BJ (cell line): Measurements from ENCODE around the gene SLC16A5. TPM values are rescaled to one million over a fixed set of nuclear protein-coding genes. Genes with fewer than 3 reads are reported as not detected.

Experiments
- CTCF ChIA-PET: fragments of 350-600 bp; formaldehyde crosslinking; extraction: SDS; loops from one replicate; lab custom pipeline; 2021; ENCODE audit warnings: antibody characterized with exemption, inconsistent platforms; lab: Yijun Ruan, JAX
- POLR2A ChIA-PET: fragments of 300-600 bp; sonication (Branson Sonifier 250); formaldehyde crosslinking; extraction: SDS; loops from one replicate; lab custom pipeline; 2021; ENCODE audit warnings: antibody characterized with exemption; lab: Charles Lee
- DNase-seq: peaks from one replicate; pipeline ENCODE4 v3.0.0-alpha.2; 2011; ENCODE audit warnings: low read depth
- H3K27me3 ChIP-seq: 2 replicates; pipeline ENCODE4 v1.6.0; 2011; ENCODE audit warnings: low read length; ENCODE audit not compliant: control insufficient read depth, insufficient read depth
- H3K36me3 ChIP-seq: 2 replicates; pipeline ENCODE4 v1.5.1; 2011; ENCODE audit warnings: low read length; ENCODE audit not compliant: control insufficient read depth, insufficient read depth
- H3K4me3 ChIP-seq: 2 replicates; pipeline ENCODE4 v1.5.1; 2011; ENCODE audit warnings: low read depth, mild to moderate bottlenecking, control low read depth, low read length
- polyA plus RNA-seq: library from polyadenylated mRNA; depleted of rRNA; stranded (reverse); fragments of >200 nt; gene quantifications from 2 replicates; pipeline ENCODE4 v1.2.3, GENCODE V29; 2011
- TF ChIP-seq, protein P1 (sequence below): IDR thresholded peaks from 2 replicates; pipeline ENCODE4 v1.5.1; 2011; ENCODE audit warnings: low read depth, mild to moderate bottlenecking, control low read depth, inconsistent platforms, low read length, moderate library complexity; ENCODE audit not compliant: insufficient read depth

Gene SLC16A5
- polyA plus RNA-seq, 1 experiment, result 18.3 TPM

DNA sequence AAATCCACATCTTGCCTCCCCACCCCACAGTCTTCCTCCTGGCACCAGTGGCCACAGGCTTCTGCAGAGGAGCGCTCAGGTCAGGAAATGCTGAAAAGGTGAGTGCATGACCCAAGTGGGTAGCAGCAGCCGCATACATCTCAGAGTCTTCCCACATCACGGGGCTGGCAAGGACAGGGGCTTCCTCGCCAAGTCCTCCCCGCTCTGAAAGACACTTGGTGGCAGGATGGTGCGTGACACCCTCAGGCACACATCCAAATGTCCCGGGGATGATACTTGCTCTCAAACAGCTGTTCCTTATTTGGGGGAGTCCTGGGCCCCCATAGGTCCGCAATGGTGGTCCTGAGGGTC, 8.8 kb upstream of the SLC16A5 start:
- no peak overlapping the region for H3K4me3 ChIP-seq
- CTCF ChIA-PET, result interaction anchor here (1.2 to 2.8 kb wide), 7 partner anchors 10 to 123 kb away, joined by 3 to 13 read pairs (median 8); partner anchors contain the start of gene NT5C

DNA sequence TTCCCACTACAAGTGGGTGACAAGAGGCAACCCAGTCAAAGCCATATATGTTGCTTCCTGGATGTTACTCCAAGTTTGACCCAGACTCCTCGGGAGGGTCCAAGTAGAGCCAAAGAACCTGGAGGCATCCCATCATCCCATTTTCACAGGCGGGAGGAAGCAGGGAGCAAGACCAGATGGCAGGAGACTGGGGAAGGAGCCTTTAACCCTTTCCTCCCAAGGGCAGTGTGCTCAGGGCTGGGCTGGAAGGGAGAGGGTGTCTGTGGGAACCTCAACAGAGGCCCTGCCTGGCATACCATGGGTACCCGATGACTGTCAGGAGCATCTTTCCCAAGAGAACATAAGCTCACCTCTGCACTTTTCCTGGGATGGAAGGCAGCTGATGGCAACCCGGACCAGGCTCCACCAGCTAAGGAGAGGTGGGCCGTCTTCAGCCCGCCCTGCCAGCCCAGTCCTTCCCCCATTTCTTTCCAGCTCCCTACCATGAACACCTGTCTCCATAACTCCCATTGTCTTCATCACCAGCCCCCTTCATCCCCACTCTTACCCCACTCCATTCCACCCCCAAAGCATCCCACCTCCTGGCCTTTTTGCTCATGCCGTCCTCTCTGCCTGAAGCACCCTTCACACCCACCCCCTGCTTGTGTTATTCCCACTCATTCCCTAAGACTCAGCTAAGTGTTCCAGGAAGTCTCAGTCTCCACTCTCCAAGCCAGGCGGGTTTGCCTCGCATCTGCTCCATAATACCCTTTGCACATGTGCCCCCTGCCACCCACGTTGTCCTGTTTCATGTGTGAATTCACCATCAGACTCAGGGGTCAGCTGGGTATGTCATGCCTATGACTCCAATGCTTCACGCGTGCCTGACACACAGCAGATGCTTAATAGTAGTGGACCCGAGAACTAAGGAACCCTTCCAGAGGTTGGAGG, 5.9 kb upstream of the SLC16A5 start:
- no peaks in the 10 kb centered on the region for H3K27me3 ChIP-seq
- no peak for DNase-seq
- no peaks in the 10 kb centered on the region for H3K36me3 ChIP-seq
- POLR2A ChIA-PET, result no interaction called here
- TF ChIP-seq, protein P1, sequence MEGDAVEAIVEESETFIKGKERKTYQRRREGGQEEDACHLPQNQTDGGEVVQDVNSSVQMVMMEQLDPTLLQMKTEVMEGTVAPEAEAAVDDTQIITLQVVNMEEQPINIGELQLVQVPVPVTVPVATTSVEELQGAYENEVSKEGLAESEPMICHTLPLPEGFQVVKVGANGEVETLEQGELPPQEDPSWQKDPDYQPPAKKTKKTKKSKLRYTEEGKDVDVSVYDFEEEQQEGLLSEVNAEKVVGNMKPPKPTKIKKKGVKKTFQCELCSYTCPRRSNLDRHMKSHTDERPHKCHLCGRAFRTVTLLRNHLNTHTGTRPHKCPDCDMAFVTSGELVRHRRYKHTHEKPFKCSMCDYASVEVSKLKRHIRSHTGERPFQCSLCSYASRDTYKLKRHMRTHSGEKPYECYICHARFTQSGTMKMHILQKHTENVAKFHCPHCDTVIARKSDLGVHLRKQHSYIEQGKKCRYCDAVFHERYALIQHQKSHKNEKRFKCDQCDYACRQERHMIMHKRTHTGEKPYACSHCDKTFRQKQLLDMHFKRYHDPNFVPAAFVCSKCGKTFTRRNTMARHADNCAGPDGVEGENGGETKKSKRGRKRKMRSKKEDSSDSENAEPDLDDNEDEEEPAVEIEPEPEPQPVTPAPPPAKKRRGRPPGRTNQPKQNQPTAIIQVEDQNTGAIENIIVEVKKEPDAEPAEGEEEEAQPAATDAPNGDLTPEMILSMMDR, result no peak
- CTCF ChIA-PET, result interaction anchor here (0.8 to 1.7 kb wide), 6 partner anchors 12 to 120 kb away, joined by 3 to 9 read pairs (median 4); partner anchors contain the start of gene NT5C
- H3K4me3 ChIP-seq, result no peak overlapping the region

More for the DNA sequence above, 8.8 kb upstream of the SLC16A5 start:
- H3K36me3 ChIP-seq, result no peaks in the 10 kb centered on the region
- POLR2A ChIA-PET, result interaction anchor here (0.5 to 1.3 kb wide), 3 partner anchors 9 to 48 kb away, joined by 3 to 5 read pairs (median 3); partner anchors contain the start of gene SLC16A5
- no peak for DNase-seq
- no peaks in the 10 kb centered on the region for H3K27me3 ChIP-seq
- TF ChIP-seq, protein P1, result no peak

DNA sequence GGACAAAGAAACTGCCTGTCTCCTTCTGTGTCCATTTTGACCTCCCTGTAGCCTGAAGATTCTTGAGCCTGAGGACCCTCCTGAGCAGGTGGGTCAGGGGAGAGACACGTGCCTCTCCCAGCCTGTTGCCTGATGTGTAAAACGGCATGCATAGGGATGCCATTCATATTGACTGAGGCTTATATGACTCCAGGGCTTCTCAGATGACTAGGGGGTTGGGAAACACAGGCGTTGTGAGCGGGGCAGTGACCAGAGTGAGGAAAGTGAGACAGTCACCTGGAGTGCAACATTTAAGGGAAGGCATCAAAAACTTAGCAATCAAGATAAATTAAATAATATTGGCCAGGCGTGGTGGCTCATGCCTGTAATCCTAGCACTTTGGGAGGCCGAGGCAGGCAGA, 5.1 kb upstream of the SLC16A5 start:
- CTCF ChIA-PET, result interaction anchor here (1.7 kb wide), 1 partner anchor 31 kb away, joined by 9 read pairs; no protein-coding TSS in a partner anchor
- H3K27me3 ChIP-seq, result no peaks in the 10 kb centered on the region

DNA sequence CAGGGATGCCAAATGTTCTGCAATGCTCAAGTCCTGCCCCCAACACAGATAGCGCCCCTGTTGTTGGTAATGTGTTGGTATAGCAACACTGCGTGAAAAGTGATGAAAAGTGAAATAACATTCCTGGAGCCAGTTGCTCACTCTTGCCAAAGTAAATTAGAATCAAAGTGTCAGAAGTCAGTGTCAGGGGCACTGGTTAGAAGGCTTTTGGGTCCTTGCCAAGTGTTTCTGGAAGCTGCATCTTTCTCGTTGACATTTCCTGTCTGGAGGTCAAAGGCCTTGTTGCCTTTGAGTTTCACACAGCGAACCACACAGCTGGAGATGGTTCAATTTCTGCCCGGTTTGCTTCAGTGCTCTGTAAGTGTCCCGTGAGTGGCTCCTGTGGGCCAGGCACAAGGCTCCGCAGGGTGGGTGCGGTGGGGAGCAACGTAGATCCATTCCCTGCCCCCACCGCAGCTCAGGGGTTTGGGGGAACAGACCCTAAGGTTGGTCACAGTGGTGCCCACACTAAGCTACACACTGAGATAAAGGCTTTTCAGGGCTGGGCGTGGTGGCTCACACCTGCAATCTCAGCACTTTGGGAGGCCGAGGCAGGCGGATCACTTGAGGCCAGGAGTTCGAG, 3.6 kb upstream of the SLC16A5 start:
- ChIA-PET POLR2A (no interaction called here), CTCF (interaction anchor here (1.0 to 1.2 kb wide), 2 partner anchors 16 to 22 kb away, joined by 4 to 5 read pairs; no protein-coding TSS in a partner anchor)
- no peaks in the 10 kb centered on the region for H3K27me3 ChIP-seq
- TF ChIP-seq, protein P1, result no peak
- DNase-seq, result no peak
- no peak overlapping the region for H3K4me3 ChIP-seq
- no peaks in the 10 kb centered on the region for H3K36me3 ChIP-seq

More for the DNA sequence above, 5.1 kb upstream of the SLC16A5 start:
- POLR2A ChIA-PET, result no interaction called here
- no peak overlapping the region for H3K4me3 ChIP-seq
- no peaks in the 10 kb centered on the region for H3K36me3 ChIP-seq
- TF ChIP-seq, protein P1, result no peak
- no peak for DNase-seq
